Measurements from ENCODE around the gene ANKS6.

DNA sequence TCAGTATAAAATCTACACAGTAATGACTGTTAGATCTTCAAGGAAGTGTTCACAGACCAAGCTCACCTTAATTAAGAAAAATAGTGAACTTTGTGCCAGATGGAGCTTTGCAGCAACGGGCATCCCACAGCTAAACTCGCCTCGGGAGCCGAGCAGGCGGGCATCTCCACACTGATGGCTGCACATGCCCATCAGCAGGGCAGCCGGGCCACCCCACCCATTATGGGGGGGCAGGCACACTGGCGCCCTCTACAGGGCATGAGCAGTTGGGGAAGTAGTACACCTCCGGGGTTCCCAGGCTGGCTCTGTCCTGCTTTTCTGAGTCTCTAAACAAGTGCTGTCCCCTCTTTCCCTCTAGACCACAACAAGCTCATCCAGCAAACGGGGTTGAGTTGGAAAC, 21.6 kb downstream of the ANKS6 start:
- TF ChIP-seq, protein P1, sequence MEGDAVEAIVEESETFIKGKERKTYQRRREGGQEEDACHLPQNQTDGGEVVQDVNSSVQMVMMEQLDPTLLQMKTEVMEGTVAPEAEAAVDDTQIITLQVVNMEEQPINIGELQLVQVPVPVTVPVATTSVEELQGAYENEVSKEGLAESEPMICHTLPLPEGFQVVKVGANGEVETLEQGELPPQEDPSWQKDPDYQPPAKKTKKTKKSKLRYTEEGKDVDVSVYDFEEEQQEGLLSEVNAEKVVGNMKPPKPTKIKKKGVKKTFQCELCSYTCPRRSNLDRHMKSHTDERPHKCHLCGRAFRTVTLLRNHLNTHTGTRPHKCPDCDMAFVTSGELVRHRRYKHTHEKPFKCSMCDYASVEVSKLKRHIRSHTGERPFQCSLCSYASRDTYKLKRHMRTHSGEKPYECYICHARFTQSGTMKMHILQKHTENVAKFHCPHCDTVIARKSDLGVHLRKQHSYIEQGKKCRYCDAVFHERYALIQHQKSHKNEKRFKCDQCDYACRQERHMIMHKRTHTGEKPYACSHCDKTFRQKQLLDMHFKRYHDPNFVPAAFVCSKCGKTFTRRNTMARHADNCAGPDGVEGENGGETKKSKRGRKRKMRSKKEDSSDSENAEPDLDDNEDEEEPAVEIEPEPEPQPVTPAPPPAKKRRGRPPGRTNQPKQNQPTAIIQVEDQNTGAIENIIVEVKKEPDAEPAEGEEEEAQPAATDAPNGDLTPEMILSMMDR (IDR thresholded peaks at IDR 0.05), result peak in 2 of 7 experiments; percentile 8 to 17
- TF ChIP-seq POLR2A (IDR thresholded peaks at IDR 0.05), result no peak
